Measurements from ENCODE around the gene MAG.

Gene MAG

DNA sequence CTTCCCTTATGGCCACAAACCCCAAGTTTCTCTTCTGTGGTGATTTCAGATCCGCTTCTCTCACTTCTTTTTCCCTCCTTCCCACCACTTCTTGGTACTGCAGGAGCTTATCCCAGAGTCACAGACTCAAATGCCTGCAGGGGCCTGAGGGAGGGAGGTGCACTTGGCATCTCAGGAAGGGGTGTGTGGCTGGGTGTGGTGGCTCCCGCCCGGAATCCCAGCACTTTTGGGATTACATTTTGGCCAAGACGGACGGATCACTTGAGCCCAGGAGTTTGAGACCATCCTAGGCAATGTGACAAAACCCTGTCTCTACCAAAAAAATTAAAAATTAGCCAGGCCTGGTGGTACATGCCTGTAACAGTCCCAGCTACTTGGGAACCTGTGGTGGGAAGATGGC, 17.6 kb upstream of the MAG start:
- no peak overlapping the region for H3K4me3 ChIP-seq (replicated peaks in 1 of 2; ENCODE audit: low read depth in 2 of 2, low read length in 2 of 2)
- DNase-seq (ENCODE audit: low read depth in 2 of 2): no peak
- TF ChIP-seq, protein P1, sequence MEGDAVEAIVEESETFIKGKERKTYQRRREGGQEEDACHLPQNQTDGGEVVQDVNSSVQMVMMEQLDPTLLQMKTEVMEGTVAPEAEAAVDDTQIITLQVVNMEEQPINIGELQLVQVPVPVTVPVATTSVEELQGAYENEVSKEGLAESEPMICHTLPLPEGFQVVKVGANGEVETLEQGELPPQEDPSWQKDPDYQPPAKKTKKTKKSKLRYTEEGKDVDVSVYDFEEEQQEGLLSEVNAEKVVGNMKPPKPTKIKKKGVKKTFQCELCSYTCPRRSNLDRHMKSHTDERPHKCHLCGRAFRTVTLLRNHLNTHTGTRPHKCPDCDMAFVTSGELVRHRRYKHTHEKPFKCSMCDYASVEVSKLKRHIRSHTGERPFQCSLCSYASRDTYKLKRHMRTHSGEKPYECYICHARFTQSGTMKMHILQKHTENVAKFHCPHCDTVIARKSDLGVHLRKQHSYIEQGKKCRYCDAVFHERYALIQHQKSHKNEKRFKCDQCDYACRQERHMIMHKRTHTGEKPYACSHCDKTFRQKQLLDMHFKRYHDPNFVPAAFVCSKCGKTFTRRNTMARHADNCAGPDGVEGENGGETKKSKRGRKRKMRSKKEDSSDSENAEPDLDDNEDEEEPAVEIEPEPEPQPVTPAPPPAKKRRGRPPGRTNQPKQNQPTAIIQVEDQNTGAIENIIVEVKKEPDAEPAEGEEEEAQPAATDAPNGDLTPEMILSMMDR (IDR thresholded peaks at IDR 0.05; ENCODE audit: low read depth, low read length): no peak

DNA sequence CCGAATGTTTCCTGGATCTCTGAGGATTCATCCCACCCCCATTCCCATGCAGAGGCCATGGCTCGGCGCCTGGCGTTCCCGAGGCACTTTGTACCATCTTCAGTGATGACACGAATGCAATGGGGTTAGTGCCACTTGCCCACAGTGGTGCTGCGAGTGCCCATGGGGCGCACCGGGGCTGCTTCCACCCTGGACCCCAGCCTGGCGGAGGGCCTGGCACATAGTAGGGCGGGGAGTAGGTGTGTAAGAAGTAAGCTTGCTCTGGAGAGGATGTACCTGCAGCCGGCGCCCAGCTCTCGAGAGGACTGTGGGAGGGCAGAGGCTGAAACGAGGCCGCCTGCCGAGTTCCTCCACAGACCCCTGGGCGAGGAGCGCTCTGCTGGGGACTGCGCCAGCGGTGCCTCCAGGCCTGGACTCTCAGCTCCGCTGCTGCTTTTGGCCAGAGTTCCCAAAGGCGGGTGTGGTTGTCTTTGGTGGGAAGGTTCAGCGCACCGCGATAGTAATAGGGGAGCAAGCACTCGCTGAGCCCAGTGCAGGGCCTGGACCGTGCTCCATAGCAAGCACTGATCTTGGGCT, 15.2 kb upstream of the MAG start:
- no peak for DNase-seq (ENCODE audit: low read depth in 2 of 2)
- no peak overlapping the region for H3K4me3 ChIP-seq (replicated peaks in 1 of 2; ENCODE audit: low read depth in 2 of 2, low read length in 2 of 2)
- TF ChIP-seq, protein P1 (IDR thresholded peaks at IDR 0.05; ENCODE audit: low read depth, low read length): no peak

DNA sequence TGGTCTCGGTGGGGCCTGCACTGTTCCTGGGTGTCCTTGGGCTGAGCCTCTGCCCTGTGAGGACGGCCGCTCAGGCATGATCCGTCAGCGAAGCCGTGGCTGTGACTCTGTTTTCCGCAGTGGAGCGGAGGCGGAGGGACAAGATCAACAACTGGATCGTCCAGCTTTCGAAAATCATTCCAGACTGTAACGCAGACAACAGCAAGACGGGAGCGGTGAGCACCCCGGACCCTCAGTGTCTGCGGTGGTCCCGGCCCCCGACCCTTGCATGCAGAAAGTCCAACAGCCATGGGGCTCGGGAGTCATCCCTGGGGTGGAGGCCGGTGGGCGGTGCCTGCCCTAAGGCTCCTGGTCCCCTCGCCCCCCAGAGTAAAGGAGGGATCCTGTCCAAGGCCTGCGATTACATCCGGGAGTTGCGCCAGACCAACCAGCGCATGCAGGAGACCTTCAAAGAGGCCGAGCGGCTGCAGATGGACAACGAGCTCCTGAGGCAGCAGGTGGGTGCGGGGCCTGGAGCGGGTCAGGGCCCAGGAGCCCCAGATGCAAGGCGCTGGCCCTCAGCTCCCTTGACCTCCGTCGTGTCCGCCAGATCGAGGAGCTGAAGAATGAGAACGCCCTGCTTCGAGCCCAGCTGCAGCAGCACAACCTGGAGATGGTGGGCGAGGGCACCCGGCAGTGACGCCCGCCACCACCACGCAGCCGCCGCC, 13.2 kb upstream of the MAG start:
- TF ChIP-seq, protein P1 (IDR thresholded peaks at IDR 0.05; ENCODE audit: low read depth, low read length): no peak
- H3K4me3 ChIP-seq (replicated peaks in 1 of 2; ENCODE audit: low read depth in 2 of 2, low read length in 2 of 2): no peak overlapping the region

DNA sequence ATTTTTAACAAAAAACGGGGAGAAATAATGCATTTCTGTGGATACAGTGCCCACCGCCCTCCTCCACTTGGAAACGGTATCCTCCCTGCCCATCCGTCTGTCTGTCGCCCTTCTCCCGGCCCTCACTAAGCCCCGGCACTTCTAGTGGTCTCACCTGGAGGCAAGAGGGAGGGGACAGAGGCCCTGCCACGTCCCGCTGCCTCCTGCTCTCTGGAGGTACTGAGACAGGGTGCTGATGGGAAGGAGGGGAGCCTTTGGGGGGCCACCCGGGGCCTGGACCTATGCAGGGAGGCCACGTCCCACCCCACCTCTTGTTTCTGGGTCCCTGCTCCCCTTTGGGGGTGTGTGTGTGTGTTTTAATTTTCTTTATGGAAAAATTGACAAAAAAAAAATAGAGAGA, 12.6 kb upstream of the MAG start:
- no peak for DNase-seq (ENCODE audit: low read depth in 2 of 2)
- no peak overlapping the region for H3K4me3 ChIP-seq (replicated peaks in 1 of 2; ENCODE audit: low read depth in 2 of 2, low read length in 2 of 2)
- TF ChIP-seq, protein P1 (IDR thresholded peaks at IDR 0.05; ENCODE audit: low read depth, low read length): no peak

More for the DNA sequence above, 13.2 kb upstream of the MAG start:
- no peak for DNase-seq (ENCODE audit: low read depth in 2 of 2)

DNA sequence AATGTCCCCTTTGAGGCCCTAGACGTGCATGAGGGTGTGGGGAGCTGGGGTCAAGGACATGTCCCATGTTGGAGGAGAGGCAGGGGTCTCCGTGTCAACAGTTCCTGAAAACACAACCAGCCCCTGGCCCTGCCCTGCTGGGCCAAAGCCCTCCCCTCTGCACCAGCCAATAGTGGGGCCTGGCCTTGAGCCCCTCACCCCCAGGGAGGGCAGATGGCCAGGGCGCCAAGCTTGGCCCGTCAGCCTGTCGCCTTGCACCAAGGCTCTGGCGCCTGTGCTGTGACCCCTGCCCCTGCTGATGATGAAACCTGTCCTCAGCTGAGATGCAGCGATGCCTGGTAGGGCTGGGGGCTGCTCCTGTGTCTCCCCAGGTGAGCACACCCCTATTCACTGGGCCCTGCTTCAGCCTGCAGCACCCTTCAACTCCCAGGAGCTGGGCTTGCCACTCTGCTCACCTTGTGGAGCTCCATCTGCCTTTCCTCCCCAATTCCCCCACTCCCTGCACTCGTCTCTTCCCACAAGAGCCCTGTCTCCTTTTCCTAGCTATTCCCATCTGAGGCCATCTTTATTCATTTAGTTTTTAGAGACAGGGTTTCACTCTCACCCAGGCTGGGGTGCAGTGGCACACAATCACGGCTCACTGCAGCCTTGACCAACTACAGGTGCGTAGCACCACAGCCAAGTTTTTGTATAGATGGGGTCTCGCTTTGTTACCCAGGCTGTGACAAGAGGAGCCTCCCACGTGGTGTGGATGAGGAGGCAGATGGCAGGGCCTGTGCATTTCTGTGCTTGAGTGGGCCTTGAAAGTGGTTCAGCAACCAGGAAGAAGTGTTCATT, 11.8 kb upstream of the MAG start:
- no peak overlapping the region for H3K4me3 ChIP-seq (replicated peaks in 1 of 2; ENCODE audit: low read depth in 2 of 2, low read length in 2 of 2)
- TF ChIP-seq, protein P1 (IDR thresholded peaks at IDR 0.05; ENCODE audit: low read depth, low read length): no peak
- no peak for DNase-seq (ENCODE audit: low read depth in 2 of 2)

DNA sequence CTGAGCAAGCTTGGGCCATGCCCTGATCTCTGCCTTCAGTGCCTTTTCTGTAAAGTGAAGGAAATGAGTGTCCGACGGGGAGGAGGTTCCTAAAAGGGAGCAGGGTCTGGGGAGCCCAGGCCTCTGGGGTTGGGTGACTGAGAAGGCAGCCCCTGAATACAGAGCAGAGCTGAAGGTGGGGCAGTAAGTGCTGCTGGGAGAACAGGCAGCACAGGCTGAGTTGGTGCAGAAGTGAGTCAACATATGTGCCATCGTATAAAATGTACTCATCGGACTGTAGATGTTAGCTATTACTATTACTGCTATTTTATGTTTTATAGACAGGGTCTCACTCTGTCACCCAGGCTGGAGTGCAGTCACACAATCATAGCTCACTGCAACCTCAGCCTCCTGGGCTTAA, 10.7 kb upstream of the MAG start:
- no peak overlapping the region for H3K4me3 ChIP-seq (replicated peaks in 1 of 2; ENCODE audit: low read depth in 2 of 2, low read length in 2 of 2)
- TF ChIP-seq, protein P1 (IDR thresholded peaks at IDR 0.05; ENCODE audit: low read depth, low read length): no peak
- no peak for DNase-seq (ENCODE audit: low read depth in 2 of 2)

All from cardiac fibroblast (primary cell).